PC-9 (cell line): ENCODE measurements around the gene PCDHGA3.

Source experiments
- CTCF ChIP-seq: fragments of 200-600 bp; sonication (generic); conservative IDR thresholded peaks from 2 replicates; pipeline ENCODE4 v1.6.1; 2017; ENCODE audit warnings: mixed run types, antibody characterized with exemption, mild to moderate bottlenecking, moderate library complexity
- EZH2 ChIP-seq: fragments of 200-600 bp; sonication (generic); IDR thresholded peaks from 2 replicates; pipeline ENCODE4 v1.8.0; 2017; ENCODE audit warnings: antibody characterized with exemption, low read depth

DNA sequence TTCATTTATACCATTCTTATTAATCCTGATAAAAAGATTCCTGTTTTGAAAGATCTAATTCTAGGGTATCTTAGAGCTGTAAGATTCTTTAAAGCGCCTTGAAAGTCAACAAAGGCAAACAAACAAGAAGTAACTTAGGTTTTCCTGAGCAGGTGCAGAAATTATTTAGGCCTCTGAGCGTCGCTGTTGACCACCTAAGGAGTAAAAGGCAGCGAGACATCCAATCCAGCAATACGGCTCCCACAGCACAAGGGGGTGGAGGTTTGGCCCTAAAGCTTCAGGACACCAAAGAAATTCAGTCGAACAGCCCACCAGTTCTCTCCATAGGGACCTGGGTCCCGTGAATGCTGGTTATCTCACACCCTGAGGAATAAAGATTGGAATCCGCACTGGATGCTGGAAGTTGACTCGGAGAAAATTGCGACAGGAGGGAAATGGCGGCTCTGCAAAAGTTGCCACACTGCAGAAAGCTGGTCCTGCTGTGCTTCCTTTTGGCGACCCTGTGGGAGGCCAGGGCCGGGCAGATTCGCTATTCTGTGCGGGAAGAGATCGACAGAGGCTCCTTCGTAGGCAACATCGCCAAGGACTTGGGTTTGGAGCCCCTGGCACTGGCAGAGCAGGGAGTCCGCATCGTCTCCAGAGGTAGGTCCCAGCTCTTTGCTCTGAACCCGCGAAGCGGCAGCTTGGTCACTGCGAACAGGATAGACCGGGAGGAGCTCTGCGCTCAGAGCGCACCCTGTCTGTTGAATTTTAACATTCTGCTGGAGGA lies 4.9 kb upstream of the PCDHGA3 start, which contains the start of gene PCDHGA2:
- TF ChIP-seq CTCF (peak; percentile 58), EZH2 (no peak)
